NCI-H1436 (cell line): Measurements from ENCODE around the gene JUND.
A peak's percentile ranks its signal among the peaks of the same experiment; 100 is the strongest.

Experiments
- DNase-seq: peaks from one replicate; lab custom pipeline; 2025; lab: John Stamatoyannopoulos, UW

The JUND gene

DNA sequence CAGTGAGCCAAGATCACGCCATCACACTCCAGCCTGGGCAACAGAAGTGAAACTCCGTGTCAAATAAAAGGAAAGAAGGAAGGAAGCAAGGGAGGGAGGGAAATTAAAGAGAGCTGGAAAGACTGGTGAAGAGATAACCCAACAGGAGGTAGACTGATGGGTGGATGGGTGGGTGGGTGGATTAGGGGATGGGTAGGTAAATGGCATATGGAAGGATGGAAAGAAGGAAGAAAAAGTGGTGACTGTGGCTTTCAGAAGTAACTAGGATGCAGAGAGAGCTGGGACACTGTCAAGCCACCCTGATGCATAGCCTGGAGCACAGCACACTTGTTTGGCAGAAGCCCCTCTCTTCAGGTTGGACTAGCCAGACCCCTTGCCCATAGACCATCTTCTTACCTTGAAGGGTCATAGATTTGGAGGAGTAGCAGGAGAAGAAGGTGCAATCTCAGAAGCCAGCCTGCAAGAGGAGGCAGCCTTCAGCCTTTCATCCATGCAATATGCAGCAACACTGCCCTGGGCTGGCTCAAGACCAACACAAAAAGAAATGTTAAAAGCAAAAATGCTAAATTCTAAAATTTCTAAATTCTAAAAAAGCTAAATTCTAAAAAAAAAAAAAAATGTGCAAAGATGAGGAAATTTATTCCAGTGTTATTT, 12.2 kb downstream of the JUND start:
- no peak for DNase-seq

DNA sequence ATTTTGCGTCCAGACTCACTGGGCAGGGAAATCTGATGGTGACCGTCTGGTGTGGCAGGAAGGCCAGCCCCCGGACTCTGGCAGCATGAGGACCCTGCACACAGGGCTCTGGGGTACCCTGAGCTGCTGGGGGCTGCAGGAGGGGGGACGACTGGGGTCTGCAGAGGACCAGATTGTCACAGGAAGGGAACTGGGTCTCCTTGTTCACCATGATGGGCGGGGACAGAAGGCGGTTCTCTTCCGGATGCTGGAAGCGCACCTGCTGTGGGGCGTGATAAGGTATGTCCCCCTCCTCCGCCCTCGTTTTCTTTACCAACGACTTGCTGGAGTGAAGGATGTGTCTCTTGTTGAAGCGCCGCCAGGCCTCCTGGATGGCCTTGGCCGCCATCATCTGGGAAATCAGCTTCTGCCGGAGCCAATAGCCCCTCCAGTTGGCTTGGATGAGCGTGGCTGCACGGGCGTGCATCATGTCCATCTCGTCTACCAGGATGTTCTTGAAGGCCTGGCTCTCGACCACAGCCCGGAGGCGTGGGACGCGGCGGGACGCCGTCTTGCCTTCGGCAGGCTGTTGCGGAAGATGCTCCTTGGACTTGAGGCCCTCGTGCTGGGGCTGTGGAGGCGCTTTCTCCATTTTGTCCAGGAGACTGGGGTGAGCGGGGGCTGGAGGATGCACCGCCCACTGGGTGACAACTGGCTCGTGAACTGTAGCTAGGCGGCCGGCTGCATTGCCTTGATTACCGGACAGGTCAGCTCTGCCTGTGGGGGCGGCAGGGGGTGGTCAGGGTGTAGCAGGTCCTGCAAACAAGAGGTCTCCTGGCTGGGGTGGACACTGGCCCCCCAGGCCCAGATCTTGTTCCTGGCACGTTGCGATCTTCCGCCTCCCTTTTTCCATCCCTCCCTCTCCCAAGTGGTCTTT, 14.4 kb downstream of the JUND start:
- DNase-seq: no peak

DNA sequence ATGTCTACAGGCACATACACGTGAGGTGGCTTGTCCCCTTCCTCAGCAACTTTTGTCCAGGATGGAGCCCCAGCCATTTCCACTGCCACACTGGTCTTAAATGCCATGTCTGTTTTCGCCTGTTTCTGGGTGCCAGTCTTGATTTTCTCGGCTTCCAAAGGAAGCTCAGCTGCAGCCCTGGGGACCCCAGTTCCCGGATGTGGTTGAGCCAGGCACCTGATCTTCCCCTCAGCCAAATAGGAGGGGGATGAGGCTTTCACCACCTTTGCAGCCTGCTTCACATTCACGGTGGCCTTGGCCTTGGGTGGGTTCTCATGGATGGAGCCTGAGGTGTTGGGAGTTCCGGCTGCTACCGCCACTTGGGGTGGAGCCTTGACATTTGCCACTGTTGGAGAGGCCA, 15.8 kb downstream of the JUND start:
- no peak for DNase-seq

DNA sequence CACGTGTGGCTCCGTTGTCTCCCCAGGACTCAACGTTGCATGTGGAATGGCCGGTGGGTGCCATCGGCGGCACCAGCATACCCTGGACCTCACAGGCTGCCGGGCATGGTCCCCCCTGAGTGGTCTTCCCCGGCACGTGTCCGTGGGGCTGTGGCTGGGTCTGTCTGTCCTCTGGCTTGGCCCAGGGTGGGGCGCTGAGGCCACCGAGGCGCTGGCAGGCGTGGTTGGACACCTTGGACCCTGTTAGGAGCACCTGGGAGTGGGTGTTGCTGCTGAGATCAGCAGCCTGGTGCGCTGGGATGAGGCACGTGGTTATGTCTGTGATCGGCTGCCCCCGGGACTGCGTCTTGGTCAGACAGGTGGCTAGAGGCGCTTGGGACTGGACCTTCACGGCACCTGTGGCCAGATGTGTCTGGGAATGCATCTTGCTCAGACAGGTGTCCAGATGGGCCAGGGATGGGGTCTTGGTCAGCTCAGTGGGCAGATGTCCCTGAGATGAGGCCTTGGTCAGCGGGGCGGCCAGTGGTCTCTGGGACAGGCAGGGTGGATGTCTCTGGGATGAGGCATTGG, 16.4 kb downstream of the JUND start:
- DNase-seq: no peak

DNA sequence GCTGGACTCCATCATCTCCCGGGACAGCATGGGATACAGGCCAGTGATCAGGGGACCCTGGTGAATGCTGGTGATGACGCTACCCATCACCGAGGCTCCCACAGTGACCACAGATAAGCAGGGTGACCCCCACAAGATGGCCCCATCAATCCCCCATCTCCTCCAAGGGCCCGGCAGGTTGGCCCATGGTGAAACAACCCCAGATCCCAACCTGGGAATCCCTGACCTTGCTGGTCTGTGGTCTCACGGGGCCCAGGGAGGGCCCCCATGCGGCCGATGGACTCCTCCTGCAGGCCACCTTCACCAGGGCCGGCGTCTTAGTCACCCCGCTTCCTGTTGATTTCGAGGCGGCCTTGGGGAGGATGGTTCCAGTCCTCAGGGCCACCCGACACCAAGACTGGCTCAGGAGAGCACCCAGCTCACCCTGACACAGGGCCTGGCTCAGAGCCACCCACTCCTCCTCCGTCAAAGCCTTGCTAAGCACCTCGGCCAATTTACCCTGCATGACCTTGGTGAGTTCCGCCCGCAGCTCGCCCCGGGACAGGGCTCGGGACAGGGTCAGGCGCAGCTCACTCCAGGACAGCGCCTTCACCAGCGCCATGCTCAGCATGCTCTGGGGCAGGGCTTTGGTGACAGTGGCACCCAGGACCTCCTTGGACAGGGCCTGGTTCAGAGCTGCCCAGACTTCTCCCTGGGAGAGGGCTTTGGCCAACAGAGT, 17.1 kb downstream of the JUND start:
- no peak for DNase-seq

DNA sequence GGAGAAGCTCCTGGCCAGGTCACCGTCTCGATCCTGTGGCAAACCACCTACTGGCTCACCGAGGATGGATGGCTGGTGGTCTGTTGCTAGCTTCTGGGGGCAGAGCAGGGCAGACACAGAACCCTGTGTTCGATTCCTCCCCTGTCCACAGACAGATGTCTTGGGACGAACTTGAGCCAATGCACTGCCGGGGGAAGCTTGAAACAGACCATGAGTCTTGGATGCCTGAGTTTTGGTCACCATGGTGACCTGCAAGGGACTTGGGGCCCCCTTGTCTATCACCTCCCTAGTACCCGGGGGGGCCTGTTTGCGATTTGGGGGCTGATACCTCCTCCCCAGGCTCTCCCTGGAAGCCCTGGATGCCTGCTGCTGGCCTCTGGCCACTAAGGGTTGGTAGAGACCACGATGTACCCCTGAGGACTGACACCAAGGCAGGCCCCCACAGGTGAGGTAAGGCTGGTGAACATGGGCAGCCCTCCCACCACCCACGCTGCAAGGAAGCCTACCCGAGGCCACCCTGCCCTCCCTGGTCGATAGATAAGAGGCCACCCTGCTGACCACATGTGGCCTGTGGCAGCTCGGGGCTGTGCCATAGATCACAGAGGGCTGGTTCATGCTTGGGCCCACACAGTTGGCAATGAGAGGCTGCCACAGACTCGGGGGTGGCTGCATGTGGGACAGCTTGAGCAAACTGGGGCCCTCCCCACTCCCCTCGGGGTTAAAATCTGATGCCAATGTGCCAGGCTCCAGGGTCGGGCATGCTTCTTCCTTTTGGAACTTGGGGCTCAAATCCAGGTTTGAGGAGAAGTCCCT, 17.9 kb downstream of the JUND start:
- no peak for DNase-seq

DNA sequence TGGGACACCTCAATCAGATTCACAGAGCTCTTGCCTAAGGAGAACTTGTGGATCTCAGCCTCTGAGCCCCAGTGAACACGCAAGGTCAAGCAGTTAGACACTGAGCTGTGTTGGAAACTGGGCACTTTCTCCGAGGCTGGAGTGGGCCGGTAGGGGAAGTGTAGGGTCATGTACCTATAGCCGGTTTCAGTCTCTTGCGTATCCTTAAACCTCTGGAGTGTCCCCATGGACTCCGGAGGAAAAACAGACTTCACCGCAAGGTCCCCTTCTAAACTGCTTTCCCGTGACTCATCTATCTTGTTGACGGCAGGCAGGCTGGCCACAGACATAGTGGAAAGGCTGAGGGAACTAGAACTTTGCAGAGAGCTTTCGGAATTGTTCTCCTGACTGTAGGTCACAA, 18.5 kb downstream of the JUND start:
- DNase-seq: no peak

DNA sequence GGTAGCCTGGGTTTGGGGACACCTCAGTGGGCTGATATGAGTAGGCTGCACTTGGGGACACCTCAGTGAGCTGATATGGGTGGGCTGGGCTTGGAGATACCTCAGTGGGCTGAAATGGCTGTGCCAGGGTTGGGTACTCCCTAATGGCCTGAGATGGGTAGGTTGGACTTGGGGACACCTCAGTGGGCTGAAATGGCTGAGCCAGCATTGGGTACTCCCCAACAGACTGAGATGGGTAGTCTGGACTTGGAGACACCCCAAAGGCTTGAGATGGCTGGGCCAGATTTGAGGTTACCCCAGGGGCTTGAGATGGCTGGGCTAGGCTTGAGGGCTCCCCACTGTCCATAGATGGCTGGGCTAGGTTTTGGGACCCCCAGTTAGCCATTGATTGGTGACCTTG, 19.3 kb downstream of the JUND start:
- DNase-seq: no peak

DNA sequence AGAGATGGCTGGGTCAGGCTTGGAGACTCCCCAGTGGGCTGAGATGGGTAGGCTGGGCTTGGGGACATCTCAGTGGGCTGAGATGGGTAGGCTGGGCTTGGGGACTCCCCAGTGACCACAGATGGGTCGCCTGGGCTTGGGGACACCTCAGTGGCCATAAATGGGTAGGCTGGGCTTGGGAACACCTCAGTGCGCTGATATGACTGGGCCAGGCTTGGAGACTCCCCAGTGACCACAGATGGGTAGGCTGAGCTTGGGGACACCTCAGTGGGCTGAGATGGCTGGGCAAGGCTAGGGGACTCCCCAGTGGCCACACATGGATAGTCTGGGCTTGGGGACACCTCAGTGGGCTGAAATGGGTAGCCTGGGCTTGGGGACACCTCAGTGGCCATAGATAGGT, 19.9 kb downstream of the JUND start:
- DNase-seq: no peak

DNA sequence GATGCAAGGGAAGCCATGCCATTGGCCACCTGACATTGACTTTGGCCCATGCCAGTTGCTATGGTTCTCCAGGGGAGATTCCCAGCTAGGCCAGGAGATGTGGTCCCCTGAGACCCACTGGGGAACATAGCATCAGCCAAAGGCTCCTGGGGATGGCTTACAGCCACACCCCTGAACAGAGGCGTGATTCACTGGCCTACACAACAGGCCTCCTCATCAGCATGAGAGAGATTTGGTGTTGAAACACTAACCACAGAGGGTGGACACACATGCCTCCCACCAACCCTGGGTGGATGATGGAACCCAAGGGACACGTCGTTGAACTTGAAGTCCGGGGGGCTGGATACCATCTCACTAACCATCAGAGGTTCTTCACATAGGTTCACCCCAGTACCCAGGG, 21.5 kb downstream of the JUND start:
- no peak for DNase-seq

DNA sequence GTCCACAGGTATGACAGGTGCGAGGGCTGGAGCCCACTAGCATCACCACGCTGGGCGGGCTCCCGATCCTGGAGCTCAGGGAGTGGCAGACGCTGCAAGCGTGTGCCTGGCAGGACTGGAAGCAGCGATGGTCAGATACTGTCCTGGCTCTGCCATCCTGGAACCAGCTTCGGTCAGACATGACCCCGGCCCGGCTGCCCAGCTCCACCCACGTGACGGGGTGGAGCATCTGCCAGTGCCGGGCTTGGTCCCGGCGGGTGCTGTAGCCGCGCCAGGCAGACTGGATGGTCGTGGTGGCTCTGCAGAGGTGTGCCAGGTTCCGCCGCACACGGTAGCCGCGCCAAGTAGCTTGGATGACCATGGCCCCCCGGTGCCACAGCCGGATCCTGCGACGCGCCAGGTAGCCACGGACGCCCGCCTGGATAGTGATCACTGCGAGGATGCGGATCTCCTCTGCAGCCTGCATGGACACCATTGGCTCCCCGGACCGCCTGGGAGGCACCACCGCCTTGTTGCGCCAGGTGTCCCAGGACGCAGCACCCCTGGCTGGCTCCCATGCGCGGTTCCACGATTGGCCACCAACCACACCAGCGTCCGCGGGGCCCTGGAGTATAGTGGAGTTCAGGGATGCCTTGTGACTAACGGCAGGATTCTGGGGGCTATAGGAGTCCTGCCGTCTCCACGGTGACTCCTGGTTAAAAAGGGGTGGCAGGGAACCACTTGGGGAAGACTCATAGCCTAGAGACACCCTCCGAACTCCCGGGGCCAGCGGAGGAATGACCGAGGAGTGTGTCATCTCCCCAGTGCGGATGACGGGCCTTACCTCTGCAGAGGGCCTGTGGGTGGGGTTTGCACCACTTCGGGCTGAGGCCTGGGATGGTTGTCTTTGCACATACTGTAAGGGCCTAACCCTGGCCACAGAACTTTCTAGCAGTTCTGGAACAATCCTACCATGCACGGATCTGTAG, 23.6 kb downstream of the JUND start:
- DNase-seq: no peak

DNA sequence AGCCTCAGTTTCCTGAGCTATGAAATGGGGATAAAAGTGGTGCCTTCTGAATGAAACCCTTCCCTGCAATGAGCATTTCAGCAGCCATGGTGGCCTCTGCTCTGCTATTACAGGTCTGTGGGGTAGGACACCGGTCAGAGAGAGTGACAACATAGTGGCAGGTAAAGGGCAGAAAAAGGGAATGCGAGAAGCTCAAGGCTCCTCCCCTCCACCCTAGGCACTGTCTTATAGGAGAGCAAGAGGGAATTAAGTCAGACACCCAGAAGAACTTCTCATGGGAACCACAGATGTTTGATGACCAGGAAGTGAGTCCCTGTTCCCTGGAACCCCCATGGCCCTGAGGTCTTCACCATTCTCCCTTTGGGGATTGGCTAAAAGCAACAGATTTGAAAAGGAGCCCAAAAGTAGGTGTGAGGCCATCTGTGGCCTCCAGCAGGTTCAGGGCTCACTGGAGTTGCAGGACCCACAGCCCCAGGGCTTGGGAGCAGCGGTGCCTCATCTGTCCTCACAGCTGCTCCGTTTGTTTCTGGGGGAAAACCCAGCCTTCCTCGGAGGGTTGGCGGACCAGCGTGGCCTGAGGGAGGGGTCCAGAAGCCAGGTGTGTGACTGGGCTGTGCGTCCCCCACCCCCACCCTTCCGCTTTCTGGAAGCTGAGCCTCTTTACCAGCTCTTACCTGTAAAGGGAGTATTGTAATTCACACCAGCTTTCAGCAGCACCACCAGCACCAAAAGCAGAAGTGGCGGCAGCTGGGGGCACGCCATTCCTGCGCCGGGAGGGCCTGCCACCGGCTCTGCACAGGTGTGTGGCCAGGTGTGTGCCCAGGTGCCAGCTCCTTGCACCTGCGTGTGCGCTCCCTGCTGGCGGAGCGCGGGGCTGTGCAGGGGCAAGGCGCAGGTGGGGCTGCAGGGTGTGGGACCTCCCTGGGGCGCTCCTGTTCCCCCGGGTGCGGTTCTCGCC, 26.6 kb downstream of the JUND start:
- DNase-seq: peak; percentile 47

DNA sequence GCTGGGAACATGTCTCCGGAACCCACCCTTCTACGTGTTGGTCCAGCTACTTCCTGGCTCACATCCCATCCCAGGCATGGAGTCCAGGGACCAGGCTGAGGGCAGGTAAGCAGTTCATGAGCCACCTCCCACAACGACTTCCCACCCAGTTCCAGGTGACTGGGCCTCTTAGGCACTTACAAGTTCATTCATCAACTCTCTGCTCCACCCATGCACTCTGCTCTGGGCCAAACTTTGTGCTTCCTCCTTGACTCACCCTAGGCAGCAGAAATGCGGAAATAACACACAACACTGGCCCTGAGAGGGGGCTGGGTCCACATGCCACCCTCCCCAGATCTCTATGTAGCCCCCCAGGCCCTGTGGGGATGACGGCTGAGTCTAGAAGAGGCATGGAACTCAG, 27.7 kb downstream of the JUND start:
- DNase-seq: no peak

DNA sequence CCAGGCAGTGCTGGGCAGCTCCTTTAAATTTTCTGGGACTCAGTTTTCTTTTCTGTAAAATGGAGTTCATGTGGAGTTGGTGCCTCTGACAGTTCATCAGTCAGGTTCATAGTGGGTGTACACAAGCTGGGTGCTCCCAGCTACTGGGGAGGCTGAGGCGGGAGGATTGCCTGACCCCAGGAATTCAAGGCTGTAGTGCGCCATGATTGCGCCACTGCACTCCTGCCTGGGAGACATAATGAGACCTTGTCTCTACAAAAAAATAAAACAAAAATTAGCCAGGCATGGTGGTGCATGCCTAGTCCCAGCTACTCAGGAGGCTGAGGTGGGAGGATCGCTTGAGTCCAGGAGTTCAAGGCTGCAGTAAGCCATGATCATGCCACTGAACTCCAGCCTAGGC, 28.3 kb downstream of the JUND start:
- DNase-seq: no peak

DNA sequence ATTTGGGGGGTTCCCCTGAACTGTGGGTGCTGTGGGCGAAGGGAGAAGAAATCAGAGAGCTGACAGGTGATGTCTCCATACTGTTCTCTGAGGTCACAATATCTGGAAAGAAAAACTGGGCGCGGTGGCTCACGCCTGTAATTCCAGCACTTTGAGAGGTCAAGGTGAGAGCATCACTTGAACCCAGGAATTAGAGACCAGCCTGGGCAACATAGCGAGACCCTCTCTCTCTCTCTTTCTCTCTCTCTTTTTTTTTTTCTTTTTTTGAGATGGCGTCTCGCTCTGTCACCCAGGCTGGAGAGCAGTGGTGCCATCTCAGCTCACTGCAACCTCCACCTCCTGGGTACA, 29.1 kb downstream of the JUND start:
- DNase-seq: no peak

DNA sequence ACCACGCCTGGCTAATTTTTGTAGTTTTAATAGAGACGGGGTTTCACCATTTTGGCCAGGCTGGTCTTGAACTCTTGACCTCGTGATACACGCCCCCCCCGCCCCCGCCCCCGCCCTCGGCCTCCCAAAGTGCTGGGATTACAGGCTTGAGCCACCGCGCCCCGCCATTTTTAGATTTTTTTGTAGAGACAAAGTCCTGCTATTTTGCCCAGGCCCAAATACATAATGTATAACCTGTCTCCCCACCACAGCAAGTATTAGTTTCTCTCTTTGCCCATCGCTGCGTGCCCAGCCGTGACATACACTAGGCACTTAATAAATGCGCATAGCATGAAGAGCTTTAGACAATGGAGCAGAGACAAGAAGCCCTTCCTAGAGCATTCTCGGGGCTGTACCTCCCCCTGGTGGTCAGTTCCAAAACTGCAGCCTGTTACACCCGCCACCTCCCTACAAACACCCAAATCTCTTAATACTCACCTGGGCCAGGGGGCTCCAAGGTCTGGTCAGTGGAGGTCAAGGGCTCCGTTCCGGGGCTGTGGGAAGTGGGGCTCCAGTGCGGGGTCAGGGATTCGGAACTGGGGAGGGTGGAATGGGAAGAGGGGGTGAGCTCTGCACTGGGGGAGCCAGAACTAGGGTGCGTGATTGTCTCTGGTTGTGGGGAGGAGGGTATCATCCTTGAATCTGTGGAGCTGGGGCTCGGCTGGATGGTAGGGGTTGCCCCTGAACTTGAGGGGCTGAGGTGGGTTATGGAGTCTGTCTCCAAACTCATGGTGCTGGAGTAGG, 29.6 kb downstream of the JUND start:
- peak; percentile 54 for DNase-seq

DNA sequence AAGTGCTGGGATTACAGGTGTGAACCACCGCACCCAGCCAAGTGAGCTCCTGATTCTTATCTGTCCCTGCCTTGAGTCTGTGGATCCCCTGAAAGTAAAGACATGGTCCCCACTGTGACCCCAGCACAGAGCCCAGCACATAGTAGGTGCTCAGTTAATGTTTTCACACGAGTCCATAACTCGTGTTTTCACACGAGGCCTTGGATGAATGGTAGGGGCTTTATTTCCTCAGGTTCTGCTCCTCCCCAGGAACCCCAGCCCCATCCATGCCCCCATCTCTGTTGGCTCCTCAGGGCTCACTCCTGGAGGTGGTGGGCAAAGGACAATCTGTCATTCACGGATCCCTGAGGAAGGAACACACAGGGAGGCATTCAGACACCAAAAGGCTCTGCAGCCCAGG, 31.6 kb downstream of the JUND start:
- no peak for DNase-seq

DNA sequence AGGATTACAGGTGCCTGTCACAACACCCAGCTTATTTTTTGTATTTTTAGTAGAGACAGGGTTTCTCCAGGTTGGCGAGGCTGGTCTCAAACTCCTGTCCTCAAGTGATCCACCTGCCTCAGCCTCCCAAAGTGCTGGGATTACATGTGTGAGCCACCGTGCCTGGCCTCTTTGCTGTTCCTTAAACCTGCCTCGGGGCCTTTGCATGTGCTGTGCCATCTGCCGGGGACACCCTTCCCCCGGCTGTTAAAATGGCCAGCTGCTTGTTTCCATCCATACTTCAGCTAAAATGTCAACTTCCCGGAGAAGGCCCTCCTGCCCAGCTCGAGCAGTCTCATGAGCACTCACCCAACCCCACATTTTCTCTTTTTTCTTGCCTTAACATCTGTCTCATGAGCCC, 36.1 kb downstream of the JUND start:
- no peak for DNase-seq

DNA sequence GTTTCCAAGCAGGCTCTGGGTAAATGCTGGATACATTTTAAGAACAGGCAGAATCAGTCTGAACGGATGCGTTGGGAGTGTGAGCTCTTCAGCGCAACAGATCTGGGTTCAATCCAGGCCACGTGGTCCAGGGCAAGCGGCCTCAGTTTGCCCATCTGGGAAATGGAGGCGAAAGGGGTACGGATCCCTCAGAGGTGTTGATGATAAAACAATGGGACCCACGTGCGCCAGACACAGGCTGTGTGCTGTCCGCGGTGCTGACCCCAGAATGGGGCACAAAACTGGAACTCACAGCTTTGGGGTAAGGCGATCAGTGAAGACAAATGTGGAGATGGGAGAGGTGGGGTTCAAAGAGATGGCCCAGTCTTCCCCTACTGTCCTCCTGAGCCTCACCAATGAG, 42.1 kb downstream of the JUND start:
- DNase-seq: no peak
